Rectal smooth muscle tissue (tissue), 1 donor: ENCODE data around the gene GBE1.

ENCODE experiments used
- H3K27ac ChIP-seq: one replicate; pipeline ENCODE4 v1.7.0; 2013; ENCODE audit warnings: low read depth, low read length, inconsistent platforms
- H3K27me3 ChIP-seq: one replicate; pipeline ENCODE4 v1.7.0; 2013; ENCODE audit warnings: low read length; ENCODE audit not compliant: control insufficient read depth, insufficient read depth
- H3K36me3 ChIP-seq: one replicate; pipeline ENCODE4 v1.7.0; 2013; ENCODE audit warnings: low read length; ENCODE audit not compliant: control insufficient read depth, insufficient read depth
- H3K4me1 ChIP-seq: one replicate; pipeline ENCODE4 v1.7.0; 2013; ENCODE audit warnings: low read length; ENCODE audit not compliant: control insufficient read depth, insufficient read depth
- H3K4me3 ChIP-seq: one replicate; pipeline ENCODE4 v1.7.0; 2013; ENCODE audit warnings: low read length
- H3K9ac ChIP-seq: one replicate; pipeline ENCODE4 v1.7.0; 2013; ENCODE audit warnings: low read length

Gene GBE1

DNA sequence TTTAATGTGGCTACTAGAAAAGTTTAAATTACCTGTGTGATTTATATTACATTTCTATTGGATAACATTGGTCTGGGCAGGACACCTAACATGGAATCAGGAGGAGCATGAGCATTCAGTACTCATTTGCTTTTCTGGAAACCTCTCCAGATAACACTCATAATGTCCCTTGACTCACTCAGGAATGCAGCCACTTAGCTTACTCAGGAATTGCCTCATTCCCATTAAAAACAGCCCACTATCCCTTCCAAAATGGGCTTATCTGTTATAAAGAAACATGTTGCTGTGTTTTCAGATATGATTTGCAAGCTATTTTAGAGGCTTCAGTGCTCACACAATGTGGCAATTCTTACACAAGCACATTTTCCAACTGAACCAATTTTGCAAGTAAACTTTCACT, 17.1 kb downstream of the GBE1 start:
- no peak overlapping the region for H3K9ac ChIP-seq
- no peak overlapping the region for H3K4me3 ChIP-seq
- no peaks in the 10 kb centered on the region for H3K36me3 ChIP-seq
- H3K4me1 ChIP-seq, result peaks cover 10% of the 10 kb centered on the region
- no peaks in the 10 kb centered on the region for H3K27me3 ChIP-seq
- peak overlapping the region; percentile 33 for H3K27ac ChIP-seq

DNA sequence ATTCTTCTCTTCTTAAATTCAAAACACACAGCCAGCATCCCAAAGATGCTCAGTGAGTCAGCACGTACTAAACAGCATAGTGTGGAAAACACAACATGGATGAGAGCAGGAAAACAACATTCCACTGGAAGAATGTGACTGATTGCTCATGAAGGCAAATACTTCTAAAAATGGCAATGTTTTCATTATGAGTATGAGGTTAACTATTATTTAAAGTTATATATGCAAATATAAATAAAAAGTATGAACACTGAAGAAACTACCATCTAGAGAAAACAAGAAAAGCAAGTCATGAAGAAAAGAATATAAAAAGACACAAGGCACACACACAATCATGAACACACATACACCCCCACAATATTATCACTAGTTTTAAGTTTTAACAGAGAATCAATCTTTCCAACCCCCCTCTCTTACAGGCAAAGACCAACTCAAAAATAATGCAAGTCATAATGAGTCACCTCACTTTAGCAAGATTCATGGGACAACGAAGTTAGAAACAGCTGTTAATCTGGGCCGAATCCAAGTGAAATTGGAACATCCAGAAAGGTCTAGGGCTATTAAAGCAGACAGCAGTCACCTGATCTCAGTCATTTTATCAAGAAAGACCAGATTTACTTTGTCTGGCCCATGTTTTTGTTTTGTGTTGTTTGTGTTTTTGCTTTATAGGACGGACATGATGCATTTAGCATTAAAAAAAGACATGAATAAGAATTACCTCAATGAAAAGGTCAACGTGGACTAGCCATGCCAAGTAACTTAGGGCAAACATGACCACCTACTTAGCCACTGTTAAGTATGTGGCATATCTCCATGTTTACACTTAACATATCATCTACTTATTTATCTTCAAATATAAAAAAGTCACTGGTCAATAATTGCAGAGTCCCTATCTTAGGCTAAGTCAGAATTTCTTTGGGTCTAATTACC, 18.1 kb downstream of the GBE1 start:
- Histone ChIP-seq H3K27me3 (no peaks in the 10 kb centered on the region), H3K9ac (no peak overlapping the region), H3K36me3 (no peaks in the 10 kb centered on the region), H3K4me3 (no peak overlapping the region), H3K4me1 (peaks cover 10% of the 10 kb centered on the region), H3K27ac (peak overlapping the region; percentile 33)

DNA sequence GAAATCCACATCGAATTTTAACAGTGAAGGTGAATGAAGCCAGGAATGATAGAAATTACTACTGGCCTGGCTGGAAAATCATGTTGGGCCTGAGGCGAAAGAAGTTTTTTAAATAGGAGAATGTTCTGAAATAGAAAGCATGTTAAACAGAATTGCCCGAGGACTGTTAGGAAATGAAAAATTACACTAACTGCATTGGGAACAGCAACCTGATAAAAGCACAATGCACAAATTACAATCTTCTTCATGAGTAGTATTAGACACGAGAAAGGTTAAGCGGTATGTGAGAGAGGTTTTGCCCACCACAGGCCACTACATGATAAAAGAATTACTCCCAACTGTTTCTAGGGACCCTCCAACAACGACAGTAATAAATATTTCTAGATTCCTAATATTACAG, 18.9 kb downstream of the GBE1 start:
- Histone ChIP-seq H3K4me3 (no peak overlapping the region), H3K27me3 (no peaks in the 10 kb centered on the region), H3K36me3 (no peaks in the 10 kb centered on the region), H3K4me1 (peaks cover 10% of the 10 kb centered on the region), H3K27ac (peak overlapping the region; percentile 32), H3K9ac (no peak overlapping the region)

DNA sequence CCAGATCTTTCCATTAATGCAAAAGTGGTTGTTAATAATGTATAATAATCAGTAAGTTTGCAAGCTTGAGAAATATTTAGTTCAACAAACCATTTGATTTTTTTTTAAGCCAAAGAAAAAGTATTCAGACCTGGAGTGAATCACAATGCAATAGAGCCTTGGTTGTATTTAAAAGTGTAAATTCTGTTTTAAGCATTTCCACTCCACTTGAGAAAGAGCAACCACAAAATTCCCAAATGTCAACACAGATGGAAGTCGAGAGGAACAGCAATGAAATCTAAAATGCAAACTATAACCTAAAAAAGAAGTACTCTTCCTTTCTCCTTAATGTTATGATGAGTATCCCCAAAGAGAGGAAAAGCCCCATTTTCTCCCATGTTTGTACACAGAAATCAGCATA, 20.2 kb downstream of the GBE1 start:
- Histone ChIP-seq H3K27ac (no peak overlapping the region), H3K9ac (no peak overlapping the region), H3K4me1 (peaks cover 10% of the 10 kb centered on the region), H3K36me3 (no peaks in the 10 kb centered on the region), H3K27me3 (no peaks in the 10 kb centered on the region), H3K4me3 (no peak overlapping the region)

DNA sequence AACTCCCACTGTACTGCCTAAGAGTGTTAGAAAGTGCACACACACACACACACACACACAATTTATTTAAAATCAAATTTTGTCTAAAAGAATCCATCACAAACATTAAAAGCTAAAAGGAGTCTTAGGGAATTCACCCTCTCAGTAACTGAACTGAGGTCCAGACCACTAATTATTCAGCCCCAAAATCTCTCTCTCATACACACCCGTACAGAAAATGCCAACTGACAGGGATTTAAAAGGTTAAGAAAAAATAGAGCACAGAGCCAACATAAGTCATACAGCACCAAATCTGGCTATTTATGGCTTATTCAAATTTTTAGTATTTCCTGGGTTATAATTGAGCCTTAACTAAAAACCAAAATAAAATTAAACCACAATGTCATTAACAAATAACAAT, 20.7 kb downstream of the GBE1 start:
- H3K4me3 ChIP-seq, result no peak overlapping the region
- no peaks in the 10 kb centered on the region for H3K27me3 ChIP-seq
- H3K4me1 ChIP-seq, result peaks cover 10% of the 10 kb centered on the region
- no peaks in the 10 kb centered on the region for H3K36me3 ChIP-seq
- no peak overlapping the region for H3K27ac ChIP-seq
- no peak overlapping the region for H3K9ac ChIP-seq

DNA sequence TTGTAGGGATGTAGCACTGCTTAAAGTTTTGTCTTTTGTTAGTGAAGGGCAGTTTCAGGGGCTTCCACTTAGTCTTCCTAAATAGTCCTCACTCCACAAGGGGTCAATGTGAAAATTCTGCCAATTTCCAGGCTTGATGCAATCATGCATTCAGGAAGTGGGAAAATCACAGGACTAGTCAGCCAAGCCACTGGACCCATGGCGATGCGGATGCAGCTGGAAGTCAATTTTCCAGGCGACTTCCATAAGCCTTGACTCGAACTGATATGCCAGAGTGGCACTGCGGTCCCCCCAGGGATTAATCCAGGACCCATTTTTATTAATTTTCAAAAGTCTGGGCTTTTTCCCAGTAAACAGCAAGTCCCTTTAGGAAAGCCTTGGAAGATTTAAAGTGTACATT, 26.1 kb downstream of the GBE1 start:
- Histone ChIP-seq H3K4me3 (no peak overlapping the region), H3K27ac (no peak overlapping the region), H3K9ac (no peak overlapping the region), H3K36me3 (no peaks in the 10 kb centered on the region), H3K4me1 (no peaks in the 10 kb centered on the region), H3K27me3 (no peaks in the 10 kb centered on the region)

DNA sequence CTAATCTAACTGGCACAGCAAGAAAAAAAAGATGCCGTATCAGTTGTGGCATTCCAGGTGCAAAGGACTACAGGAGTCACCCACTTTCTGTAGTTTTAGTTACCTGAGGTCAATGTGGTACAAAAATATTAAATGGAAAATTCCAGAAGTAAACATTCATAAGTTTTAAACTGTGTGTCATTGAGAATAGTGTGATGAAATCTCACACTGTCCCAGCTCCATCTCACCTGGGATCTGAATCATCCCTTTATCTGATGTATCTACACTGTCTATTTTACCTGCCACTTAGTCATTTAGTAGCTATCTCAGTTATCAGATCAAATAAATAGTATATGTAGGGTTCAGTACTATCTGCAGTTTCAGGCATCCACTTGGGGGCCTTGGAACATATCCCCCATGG, 26.7 kb downstream of the GBE1 start:
- Histone ChIP-seq H3K4me1 (no peaks in the 10 kb centered on the region), H3K4me3 (no peak overlapping the region), H3K27ac (no peak overlapping the region), H3K9ac (no peak overlapping the region), H3K36me3 (no peaks in the 10 kb centered on the region), H3K27me3 (no peaks in the 10 kb centered on the region)

DNA sequence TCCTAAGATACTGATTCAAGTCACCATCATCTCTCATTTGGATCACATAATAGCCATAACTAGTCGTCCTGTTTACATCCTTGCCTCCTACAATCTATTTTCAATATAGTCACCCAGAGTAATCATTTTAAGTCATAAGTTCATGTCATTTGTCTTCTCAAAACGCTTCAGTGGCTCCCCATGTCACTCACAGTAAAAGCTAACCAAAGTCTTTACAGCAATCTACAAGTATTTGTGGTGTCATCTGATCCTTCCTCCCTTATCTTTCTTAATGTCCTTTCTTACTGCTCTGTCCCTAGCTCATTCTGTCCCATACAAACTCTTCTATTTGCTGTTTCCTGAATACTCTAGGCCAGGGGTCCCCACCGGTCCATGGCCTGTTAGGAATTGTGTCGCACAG, 28.8 kb downstream of the GBE1 start:
- Histone ChIP-seq H3K4me1 (no peaks in the 10 kb centered on the region), H3K9ac (no peak overlapping the region), H3K27me3 (no peaks in the 10 kb centered on the region), H3K27ac (no peak overlapping the region), H3K4me3 (no peak overlapping the region), H3K36me3 (no peaks in the 10 kb centered on the region)

DNA sequence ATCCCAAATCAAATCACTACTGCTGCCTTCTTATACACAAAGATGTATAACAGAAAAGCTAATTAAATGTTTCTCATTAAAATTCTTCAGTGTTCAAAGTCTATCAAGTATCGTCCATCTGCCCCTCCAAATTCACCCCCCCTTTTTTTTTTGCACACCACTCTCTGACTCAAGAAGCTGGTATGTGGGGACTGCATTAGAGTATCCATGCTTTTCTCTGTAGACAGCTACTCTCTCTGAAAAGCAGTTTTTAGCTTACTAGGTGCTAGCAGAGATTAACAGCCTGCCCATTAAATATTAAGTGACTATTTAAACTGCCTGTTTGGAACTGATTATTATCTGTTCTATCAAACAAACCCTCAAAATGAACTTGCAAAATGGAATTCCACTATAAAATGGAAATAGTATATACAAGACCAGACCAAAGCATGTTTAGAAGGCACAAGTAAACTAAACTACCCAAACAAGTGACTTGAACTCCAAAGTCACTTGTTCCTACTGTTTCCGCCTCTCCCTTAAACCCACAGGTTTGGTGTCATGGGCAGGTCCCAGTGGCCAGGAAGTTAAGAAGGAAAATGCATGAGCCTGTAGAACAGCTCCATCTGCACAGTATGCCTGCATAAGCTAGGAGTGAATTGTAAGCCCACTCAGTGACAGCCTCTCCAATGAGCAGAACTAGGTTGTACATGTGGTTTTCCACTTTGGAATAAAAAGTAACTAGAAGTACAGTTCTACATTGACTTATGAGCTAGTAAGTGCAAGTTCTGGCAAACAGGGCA, 32.5 kb downstream of the GBE1 start:
- Histone ChIP-seq H3K9ac (no peak overlapping the region), H3K36me3 (no peaks in the 10 kb centered on the region), H3K4me3 (no peak overlapping the region), H3K27me3 (no peaks in the 10 kb centered on the region), H3K27ac (no peak overlapping the region), H3K4me1 (no peaks in the 10 kb centered on the region)

DNA sequence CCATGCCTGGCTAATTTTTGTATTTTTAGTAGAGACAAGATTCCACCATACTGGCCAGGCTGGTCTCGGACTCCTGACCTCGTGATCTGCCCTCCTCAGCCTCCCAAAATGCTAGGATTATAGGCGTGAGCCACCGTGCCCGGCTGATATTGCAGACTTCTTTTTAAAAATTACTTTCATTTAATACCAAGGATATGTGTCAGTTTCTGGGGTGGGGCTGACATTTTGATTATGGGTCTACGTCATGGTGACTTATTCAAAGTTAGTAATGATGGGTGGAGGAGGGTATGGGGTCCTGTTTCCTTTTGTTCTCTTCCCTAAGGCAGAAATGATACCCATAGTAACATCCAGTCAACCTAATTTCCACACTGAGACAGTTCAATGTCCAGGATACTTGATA, 34.7 kb downstream of the GBE1 start:
- Histone ChIP-seq H3K9ac (no peak overlapping the region), H3K27ac (no peak overlapping the region), H3K36me3 (no peaks in the 10 kb centered on the region), H3K4me3 (no peak overlapping the region), H3K4me1 (no peaks in the 10 kb centered on the region), H3K27me3 (no peaks in the 10 kb centered on the region)

DNA sequence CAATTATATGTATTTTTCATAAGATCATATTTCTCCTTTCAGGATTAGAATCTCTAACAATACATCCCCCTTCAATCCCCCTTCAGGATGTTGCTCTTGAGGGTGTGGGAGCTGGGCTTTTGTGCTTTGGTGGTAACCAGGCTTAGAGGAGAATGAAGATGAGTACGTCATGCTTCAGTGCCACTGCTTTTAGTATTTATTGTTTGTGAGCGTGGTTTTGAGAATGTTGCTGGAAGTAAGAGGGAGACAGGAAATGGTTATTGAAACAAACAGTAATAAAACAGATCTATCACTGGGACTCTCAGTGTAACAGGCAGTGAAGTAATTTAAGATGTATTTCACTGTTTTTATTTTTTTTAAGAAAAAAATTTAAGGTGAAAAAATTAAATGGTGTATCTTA, 35.3 kb downstream of the GBE1 start:
- H3K36me3 ChIP-seq, result no peaks in the 10 kb centered on the region
- H3K4me3 ChIP-seq, result no peak overlapping the region
- H3K27ac ChIP-seq, result no peak overlapping the region
- H3K4me1 ChIP-seq, result no peaks in the 10 kb centered on the region
- H3K9ac ChIP-seq, result no peak overlapping the region
- H3K27me3 ChIP-seq, result no peaks in the 10 kb centered on the region

DNA sequence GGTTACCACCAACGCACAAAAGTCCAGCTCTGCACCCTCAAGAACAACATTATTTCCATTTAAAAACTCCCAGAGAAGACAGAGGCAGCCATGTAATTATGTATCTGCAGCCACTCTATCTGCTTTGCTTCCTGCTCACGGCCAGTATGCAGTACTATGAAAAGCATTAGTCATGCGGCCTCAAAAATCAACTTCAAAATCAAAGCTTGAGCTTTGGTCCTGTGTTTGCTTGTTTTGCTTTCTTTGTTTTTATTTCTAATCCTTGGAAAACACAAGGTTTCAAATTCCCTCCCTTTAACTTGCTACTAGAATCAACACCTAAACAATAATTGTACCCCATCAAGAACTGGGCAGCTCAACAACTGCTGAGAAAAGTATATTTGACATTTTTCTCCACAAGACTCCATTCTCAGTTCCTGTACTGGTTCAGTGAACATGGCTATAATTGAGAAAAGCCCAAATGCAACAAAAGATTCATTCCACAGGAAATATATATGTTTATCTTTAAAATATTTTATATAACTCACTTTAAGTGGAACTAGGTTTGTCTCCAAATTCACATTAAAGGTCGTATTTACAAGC, 37.6 kb downstream of the GBE1 start:
- no peaks in the 10 kb centered on the region for H3K36me3 ChIP-seq
- H3K27ac ChIP-seq, result no peak overlapping the region
- no peaks in the 10 kb centered on the region for H3K27me3 ChIP-seq
- H3K9ac ChIP-seq, result no peak overlapping the region
- H3K4me3 ChIP-seq, result no peak overlapping the region
- H3K4me1 ChIP-seq, result no peaks in the 10 kb centered on the region
